Measurements from ENCODE around the gene VANGL1.

Gene VANGL1

GRCh38 chr1:115725600-115725999 is 83.8 kb downstream of the VANGL1 start:
- Histone ChIP-seq H3K4me2 (no peak overlapping the region), H4K20me1 (ENCODE audit: insufficient read depth) (no peaks in the 10 kb centered on the region), H3K27ac (no peak overlapping the region), H3K27me3 (ENCODE audit: insufficient read depth, low read depth) (no peaks in the 10 kb centered on the region), H3K79me2 (ENCODE audit: insufficient read depth, low read depth) (no peaks in the 10 kb centered on the region), H3K4me3 (IDR thresholded peaks at IDR 0.05; ENCODE audit: insufficient read depth, low read depth, low read length) (no peak overlapping the region), H3K36me3 (ENCODE audit: insufficient read depth) (no peaks in the 10 kb centered on the region), H3K4me1 (ENCODE audit: low read depth, poor library complexity, severe bottlenecking) (no peaks in the 10 kb centered on the region), H2AFZ (ENCODE audit: low read depth) (no peak overlapping the region), H3K9ac (no peak overlapping the region)
- no peak for TF ChIP-seq CTCF (conservative IDR thresholded peaks at IDR 0.05; ENCODE audit: low read depth, low read length)

GRCh38 chr1:115726161-115726560 is 84.4 kb downstream of the VANGL1 start:
- Histone ChIP-seq H3K9ac (no peak overlapping the region), H3K79me2 (ENCODE audit: insufficient read depth, low read depth) (no peaks in the 10 kb centered on the region), H3K4me3 (IDR thresholded peaks at IDR 0.05; ENCODE audit: insufficient read depth, low read depth, low read length) (no peak overlapping the region), H2AFZ (ENCODE audit: low read depth) (no peak overlapping the region), H3K36me3 (ENCODE audit: insufficient read depth) (no peaks in the 10 kb centered on the region), H3K4me1 (ENCODE audit: low read depth, poor library complexity, severe bottlenecking) (no peaks in the 10 kb centered on the region), H3K27ac (no peak overlapping the region), H3K4me2 (no peak overlapping the region), H4K20me1 (ENCODE audit: insufficient read depth) (no peaks in the 10 kb centered on the region), H3K27me3 (ENCODE audit: insufficient read depth, low read depth) (no peaks in the 10 kb centered on the region)
- no peak for TF ChIP-seq CTCF (conservative IDR thresholded peaks at IDR 0.05; ENCODE audit: low read depth, low read length)

- H4K20me1 ChIP-seq (ENCODE audit: insufficient read depth): no peaks in the 10 kb centered on the region
Observed at GRCh38 chr1:115726570-115726969, 84.8 kb downstream of the VANGL1 start.

GRCh38 chr1:115727706-115728249 is 86.0 kb downstream of the VANGL1 start:
- no peaks in the 10 kb centered on the region for H3K4me1 ChIP-seq (ENCODE audit: low read depth, poor library complexity, severe bottlenecking)
- H4K20me1 ChIP-seq (ENCODE audit: insufficient read depth): no peaks in the 10 kb centered on the region
- no peak overlapping the region for H3K9ac ChIP-seq
- H3K27me3 ChIP-seq (ENCODE audit: insufficient read depth, low read depth): no peaks in the 10 kb centered on the region
- H3K4me2 ChIP-seq: no peak overlapping the region
- H3K36me3 ChIP-seq (ENCODE audit: insufficient read depth): no peaks in the 10 kb centered on the region
- H3K27ac ChIP-seq: no peak overlapping the region
- no peak overlapping the region for H2AFZ ChIP-seq (ENCODE audit: low read depth)
- H3K79me2 ChIP-seq (ENCODE audit: insufficient read depth, low read depth): no peaks in the 10 kb centered on the region
- no peak overlapping the region for H3K4me3 ChIP-seq (IDR thresholded peaks at IDR 0.05; ENCODE audit: insufficient read depth, low read depth, low read length)
- no peak for TF ChIP-seq CTCF (conservative IDR thresholded peaks at IDR 0.05; ENCODE audit: low read depth, low read length)

More at GRCh38 chr1:115726570-115726969, 84.8 kb downstream of the VANGL1 start:
- Histone ChIP-seq H3K79me2 (ENCODE audit: insufficient read depth, low read depth) (no peaks in the 10 kb centered on the region), H3K4me1 (ENCODE audit: low read depth, poor library complexity, severe bottlenecking) (no peaks in the 10 kb centered on the region), H3K27me3 (ENCODE audit: insufficient read depth, low read depth) (no peaks in the 10 kb centered on the region), H3K36me3 (ENCODE audit: insufficient read depth) (no peaks in the 10 kb centered on the region), H3K4me2 (no peak overlapping the region), H2AFZ (ENCODE audit: low read depth) (no peak overlapping the region), H3K27ac (no peak overlapping the region), H3K4me3 (IDR thresholded peaks at IDR 0.05; ENCODE audit: insufficient read depth, low read depth, low read length) (no peak overlapping the region), H3K9ac (no peak overlapping the region)
- TF ChIP-seq CTCF (conservative IDR thresholded peaks at IDR 0.05; ENCODE audit: low read depth, low read length): no peak
